ENCODE results near the gene VPS4A.

- no peak for TF ChIP-seq POLR2AphosphoS5 (IDR thresholded peaks at IDR 0.05)
- TF ChIP-seq EP300 (IDR thresholded peaks at IDR 0.05) = no peak
- no peak for TF ChIP-seq CTCF (IDR thresholded peaks at IDR 0.05)
- TF ChIP-seq POLR2A (IDR thresholded peaks at IDR 0.05) = no peak
Observed at GRCh38 chr16:69306031-69306430, 5.1 kb upstream of the VPS4A start.

Measured in stomach (tissue), 4 donors.